ENCODE data around the gene WNT6.

WNT6 gene

DNA sequence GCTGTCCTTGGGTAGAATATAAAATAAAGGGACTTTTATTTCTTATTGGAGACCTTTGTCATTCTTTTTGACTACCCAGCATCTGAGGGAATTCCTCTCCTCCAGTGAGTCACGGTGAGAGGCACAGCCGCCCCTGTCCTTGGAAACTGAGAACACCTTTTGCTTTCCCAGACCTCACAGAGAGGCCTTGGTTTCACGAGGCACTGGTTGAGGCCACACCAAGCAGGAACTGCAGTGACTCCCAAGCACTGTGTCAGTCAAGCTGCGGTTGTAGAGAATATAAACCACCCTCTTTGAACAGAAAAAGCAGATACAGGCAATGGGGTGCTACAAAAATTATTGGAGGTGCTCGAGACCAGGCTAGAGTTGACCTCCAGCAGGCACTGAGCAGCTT, 44.4 kb upstream of the WNT6 start:
- TF ChIP-seq, protein P1, sequence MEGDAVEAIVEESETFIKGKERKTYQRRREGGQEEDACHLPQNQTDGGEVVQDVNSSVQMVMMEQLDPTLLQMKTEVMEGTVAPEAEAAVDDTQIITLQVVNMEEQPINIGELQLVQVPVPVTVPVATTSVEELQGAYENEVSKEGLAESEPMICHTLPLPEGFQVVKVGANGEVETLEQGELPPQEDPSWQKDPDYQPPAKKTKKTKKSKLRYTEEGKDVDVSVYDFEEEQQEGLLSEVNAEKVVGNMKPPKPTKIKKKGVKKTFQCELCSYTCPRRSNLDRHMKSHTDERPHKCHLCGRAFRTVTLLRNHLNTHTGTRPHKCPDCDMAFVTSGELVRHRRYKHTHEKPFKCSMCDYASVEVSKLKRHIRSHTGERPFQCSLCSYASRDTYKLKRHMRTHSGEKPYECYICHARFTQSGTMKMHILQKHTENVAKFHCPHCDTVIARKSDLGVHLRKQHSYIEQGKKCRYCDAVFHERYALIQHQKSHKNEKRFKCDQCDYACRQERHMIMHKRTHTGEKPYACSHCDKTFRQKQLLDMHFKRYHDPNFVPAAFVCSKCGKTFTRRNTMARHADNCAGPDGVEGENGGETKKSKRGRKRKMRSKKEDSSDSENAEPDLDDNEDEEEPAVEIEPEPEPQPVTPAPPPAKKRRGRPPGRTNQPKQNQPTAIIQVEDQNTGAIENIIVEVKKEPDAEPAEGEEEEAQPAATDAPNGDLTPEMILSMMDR (IDR thresholded peaks at IDR 0.05; ENCODE audit: extremely low read depth, missing control alignments), result no peak
- DNase-seq (ENCODE audit: low spot score), result no peak

DNA sequence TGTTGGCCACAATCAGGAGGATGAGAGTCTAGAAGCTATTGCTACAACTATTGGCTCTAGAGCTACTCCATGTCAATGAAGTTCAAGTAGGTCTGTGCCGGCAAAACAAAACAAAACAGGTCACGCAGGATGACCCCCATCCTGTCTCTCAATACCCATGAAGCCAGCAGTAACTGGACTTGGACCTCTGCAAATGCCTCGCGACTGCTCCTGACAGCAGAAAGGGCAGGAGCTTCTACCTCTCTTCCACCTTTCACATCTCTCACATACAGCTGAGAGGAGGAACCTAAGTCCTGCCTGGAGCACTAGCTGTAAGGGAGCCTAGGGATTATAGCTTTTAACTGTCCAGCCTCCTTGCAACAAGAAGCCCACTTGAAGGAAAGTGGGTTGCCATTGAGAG, 44.0 kb upstream of the WNT6 start:
- no peak for DNase-seq (ENCODE audit: low spot score)
- TF ChIP-seq, protein P1 (IDR thresholded peaks at IDR 0.05; ENCODE audit: extremely low read depth, missing control alignments), result no peak

DNA sequence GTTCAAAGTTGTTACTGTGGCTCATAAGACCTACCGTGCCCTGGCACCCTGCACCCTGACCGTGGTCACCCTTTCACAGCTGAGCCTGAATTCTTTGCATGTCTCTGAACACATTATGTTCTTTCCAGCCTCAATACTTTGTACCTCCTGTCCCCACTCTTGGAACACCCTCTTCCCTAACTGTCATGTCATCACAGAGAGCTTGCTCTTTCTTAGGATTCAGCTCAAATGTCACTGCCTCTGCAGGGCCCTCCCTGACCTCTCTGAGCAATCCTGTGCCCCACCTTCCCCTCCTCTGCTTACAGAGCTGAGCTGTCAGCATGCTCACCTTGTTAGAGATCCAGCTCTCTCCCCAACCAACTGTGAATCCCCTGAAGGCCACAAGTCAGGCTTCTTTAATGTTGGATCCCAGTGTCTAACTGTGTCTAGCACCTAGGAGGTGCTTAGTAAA, 43.0 kb upstream of the WNT6 start:
- no peak for DNase-seq (ENCODE audit: low spot score)
- TF ChIP-seq, protein P1 (IDR thresholded peaks at IDR 0.05; ENCODE audit: extremely low read depth, missing control alignments), result no peak

DNA sequence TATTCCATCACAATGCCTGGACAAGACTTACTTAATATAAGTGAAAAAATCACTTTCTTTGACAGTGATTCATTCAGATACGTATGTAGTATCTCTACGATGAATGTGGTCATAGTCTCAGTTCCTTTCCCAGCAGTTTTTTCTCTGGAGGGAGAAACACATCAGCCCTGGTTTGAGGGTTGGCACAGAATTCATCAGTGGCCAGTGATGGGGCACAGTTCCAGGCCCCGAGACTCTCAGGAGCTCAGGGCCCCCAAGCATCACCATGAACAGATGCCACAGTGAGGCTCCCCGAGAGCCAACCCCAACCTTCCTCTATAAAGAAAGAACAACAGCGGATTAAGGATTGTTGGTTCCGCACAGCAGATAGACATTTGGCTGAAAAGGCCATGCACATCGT, 40.5 kb upstream of the WNT6 start:
- TF ChIP-seq, protein P1 (IDR thresholded peaks at IDR 0.05; ENCODE audit: extremely low read depth, missing control alignments), result no peak
- no peak for DNase-seq (ENCODE audit: low spot score)

DNA sequence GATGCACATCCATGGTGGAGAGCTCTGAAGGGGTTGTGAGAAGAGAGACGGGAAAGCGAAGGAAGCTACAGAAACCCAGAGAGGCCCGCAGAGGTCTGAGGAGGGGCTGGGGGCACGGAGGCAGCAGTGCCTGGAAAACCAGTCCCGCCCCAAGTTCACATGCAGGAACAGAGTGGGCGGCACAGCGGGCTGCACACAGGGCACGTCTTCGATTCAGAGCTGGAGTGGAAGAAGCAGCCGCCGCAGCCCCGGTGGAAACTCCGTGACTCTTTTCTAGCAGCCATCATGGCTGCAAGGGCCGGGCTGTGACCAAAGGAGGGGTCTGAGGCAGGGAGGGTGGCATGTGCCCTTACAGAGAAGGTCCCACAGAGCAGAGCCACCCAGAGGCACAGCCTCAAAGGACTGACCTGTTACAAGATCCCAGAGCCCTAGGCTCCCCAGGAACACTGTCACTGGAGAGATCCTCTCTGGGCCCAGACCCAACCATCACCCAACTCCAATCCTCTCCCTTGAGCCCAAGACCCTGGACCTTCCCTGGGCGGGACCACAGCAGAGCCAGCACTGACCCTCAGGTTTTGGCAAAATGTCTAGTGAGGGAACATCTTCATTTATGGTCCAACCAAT, 38.7 kb upstream of the WNT6 start:
- TF ChIP-seq, protein P1 (IDR thresholded peaks at IDR 0.05; ENCODE audit: extremely low read depth, missing control alignments), result no peak
- no peak for DNase-seq (ENCODE audit: low spot score)

DNA sequence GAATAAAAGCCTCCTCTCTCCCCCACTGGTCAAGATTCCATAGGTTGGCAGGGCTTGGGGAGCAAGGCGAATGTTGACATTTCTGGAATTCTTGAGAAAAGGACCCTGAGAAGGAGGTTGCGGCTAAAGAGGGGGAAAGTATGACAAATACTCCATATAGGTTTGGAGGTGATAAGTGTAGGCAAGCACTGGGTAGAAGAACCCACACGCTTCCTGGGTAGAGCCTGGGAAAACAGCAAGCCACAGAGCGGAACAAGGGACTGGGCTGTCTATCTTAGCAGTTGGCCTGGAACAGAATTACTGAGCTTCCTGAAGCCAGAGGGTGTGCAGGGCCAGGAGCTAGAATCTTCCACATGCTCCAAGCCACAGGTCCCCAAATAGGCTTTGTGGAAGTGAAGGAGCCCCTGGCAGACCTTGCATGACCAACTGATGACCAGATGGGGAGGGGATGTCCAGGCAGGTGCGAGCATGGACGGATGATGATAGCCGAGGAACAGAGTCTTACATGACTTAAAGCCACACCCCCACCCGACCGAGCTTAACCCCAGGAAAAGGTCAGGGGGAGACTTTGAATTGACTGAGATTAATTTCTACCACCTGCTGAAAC, 37.9 kb upstream of the WNT6 start:
- no peak for DNase-seq (ENCODE audit: low spot score)

DNA sequence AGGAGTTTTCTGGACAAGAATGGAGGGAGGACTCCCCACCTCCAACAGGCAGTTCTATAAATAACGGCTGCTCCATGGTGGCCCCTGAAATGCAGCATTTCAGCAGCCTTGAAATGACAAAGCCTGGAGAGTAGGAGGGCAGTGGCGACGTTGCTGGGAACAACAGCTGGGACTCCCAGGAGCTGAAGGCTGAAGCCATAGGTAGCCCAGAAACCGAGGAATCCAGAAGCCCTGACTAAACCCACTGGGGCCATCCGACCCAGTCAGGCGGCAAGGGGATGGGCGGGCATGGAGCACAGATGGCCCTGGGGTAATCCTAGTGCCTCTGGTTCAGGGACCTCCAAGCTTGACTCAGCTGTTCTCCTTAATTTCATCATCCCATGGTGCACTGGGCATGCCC, 37.0 kb upstream of the WNT6 start:
- DNase-seq (ENCODE audit: low spot score), result no peak
- TF ChIP-seq, protein P1 (IDR thresholded peaks at IDR 0.05; ENCODE audit: extremely low read depth, missing control alignments), result no peak

More for the DNA sequence above, 37.9 kb upstream of the WNT6 start:
- TF ChIP-seq, protein P1 (IDR thresholded peaks at IDR 0.05; ENCODE audit: extremely low read depth, missing control alignments), result no peak

Data from GM20000 (cell line).